SIG-M5 treated with dmso at 0.1 percent for 504 hours (cell line): Measurements from ENCODE around the gene EIF5AL1.
"Not testable (repeated sequence)": the region's sequence is repeated elsewhere in the genome, so short reads cannot be mapped to it uniquely, and the experiment has no call there.

ENCODE experiments used
- DNase-seq: peaks from one replicate; lab custom pipeline; 2025; ENCODE audit not compliant: unreplicated experiment; lab: John Stamatoyannopoulos, UW

EIF5AL1 gene

GRCh38 chr10:79487296-79488194 lies 24.8 kb upstream of the EIF5AL1 start:
- DNase-seq: peak; percentile 37

GRCh38 chr10:79488336-79488735 lies 24.0 kb upstream of the EIF5AL1 start:
- DNase-seq: no peak

GRCh38 chr10:79488870-79489269 lies 23.5 kb upstream of the EIF5AL1 start:
- DNase-seq: no peak

GRCh38 chr10:79490400-79491142 lies 21.8 kb upstream of the EIF5AL1 start:
- DNase-seq: no peak

GRCh38 chr10:79491143-79491835 lies 21.0 kb upstream of the EIF5AL1 start:
- DNase-seq: peak; percentile 43

GRCh38 chr10:79492256-79492655 lies 20.1 kb upstream of the EIF5AL1 start:
- DNase-seq: no peak

GRCh38 chr10:79492839-79493238 lies 19.5 kb upstream of the EIF5AL1 start:
- DNase-seq: no peak

- DNase-seq: no peak
These were observed 18.5 kb upstream of the EIF5AL1 start for GRCh38 chr10:79493806-79494205.

- no peak for DNase-seq
These were observed 17.2 kb upstream of the EIF5AL1 start for GRCh38 chr10:79494871-79495705.

GRCh38 chr10:79495791-79496190 lies 16.5 kb upstream of the EIF5AL1 start:
- DNase-seq: no peak

- DNase-seq: no peak
These were observed 15.4 kb upstream of the EIF5AL1 start for GRCh38 chr10:79496896-79497295.

GRCh38 chr10:79498291-79498829 lies 14.0 kb upstream of the EIF5AL1 start:
- no peak for DNase-seq

GRCh38 chr10:79502561-79503309 lies 9.6 kb upstream of the EIF5AL1 start:
- DNase-seq: no peak

- not testable (repeated sequence) for DNase-seq
These were observed 8.5 kb upstream of the EIF5AL1 start for GRCh38 chr10:79503787-79504186.

- DNase-seq: not testable (repeated sequence)
These were observed 7.8 kb upstream of the EIF5AL1 start for GRCh38 chr10:79504483-79504882.

GRCh38 chr10:79505328-79505727 lies 7.0 kb upstream of the EIF5AL1 start:
- not testable (repeated sequence) for DNase-seq

- no peak for DNase-seq
These were observed 6.5 kb upstream of the EIF5AL1 start for GRCh38 chr10:79505829-79506228.

- DNase-seq: no peak
These were observed 4.7 kb upstream of the EIF5AL1 start for GRCh38 chr10:79507440-79508167.

- not testable (repeated sequence) for DNase-seq
These were observed 4.1 kb upstream of the EIF5AL1 start for GRCh38 chr10:79508245-79508644.
